Activated naive CD8-positive, alpha-beta T cell treated with anti-CD3 and anti-CD28 coated beads for 36 hours (primary cell): ENCODE data around the gene ROBO1. TPM values are rescaled to one million over a fixed set of nuclear protein-coding genes. Genes with fewer than 3 reads are reported as not detected.

ENCODE experiments used
- DNase-seq: peaks from one replicate; pipeline ENCODE4 v3.0.0; 2021
- H3K27ac Mint-ChIP-seq: one replicate; pipeline ENCODE4 v1.8.0; 2022; ENCODE audit warnings: mild to moderate bottlenecking, moderate library complexity, mixed read lengths
- H3K27me3 Mint-ChIP-seq: one replicate; pipeline ENCODE4 v1.8.0; 2022; ENCODE audit warnings: mild to moderate bottlenecking, mixed read lengths
- H3K36me3 Mint-ChIP-seq: one replicate; pipeline ENCODE4 v1.8.0; 2021; ENCODE audit warnings: mild to moderate bottlenecking, mixed read lengths
- H3K4me1 Mint-ChIP-seq: one replicate; pipeline ENCODE4 v1.8.0; 2021; ENCODE audit warnings: mixed read lengths
- H3K4me3 Mint-ChIP-seq: one replicate; pipeline ENCODE4 v1.8.0; 2022; ENCODE audit warnings: mild to moderate bottlenecking, moderate library complexity, mixed read lengths
- H3K9me3 Mint-ChIP-seq: one replicate; pipeline ENCODE4 v1.8.0; 2022; ENCODE audit warnings: mixed read lengths
- total RNA-seq, 2 experiments: library from RNA; stranded (reverse); gene quantifications; one replicate each; pipeline ENCODE4 v1.2.3, GENCODE V29; 2021

The ROBO1 gene
- total RNA-seq, 2 experiments from 2014 or later, result 13.8 to 16.5 TPM

DNA sequence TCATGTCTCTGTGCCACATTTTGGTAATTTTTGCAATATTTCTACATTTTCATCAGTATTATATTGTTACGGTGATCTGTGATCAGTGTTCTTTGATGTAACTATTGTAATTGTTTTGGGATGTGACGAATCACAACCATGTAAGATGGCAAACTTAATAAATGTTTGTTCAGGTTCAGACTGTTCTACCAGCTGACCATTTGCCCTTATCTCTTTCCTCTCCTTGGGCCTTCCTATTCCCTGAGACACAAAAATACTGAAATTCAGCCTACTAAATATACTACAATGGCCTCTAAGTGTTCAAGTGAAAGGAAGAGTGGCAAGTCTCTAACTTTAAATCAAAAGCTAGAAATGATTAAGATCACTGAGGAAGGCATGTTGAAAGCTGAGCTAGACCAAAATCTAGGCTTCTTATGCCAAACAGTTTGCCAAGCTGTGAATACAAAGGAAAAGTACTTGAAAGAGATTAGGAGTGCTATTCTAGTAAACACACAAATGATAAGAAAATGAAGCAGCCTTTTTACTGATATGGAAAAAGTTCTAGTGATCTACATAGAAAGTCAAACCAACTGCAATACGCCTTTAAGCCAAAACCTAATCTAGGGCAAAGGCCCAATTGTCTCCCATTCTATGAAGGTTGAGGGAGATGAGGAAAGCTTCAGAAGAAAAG lies 952.8 kb downstream of the ROBO1 start:
- Mint-ChIP-seq H3K9me3 (peaks cover 6% of the 10 kb centered on the region), H3K27me3 (no peaks in the 10 kb centered on the region), H3K36me3 (no peaks in the 10 kb centered on the region), H3K4me3 (no peak overlapping the region), H3K4me1 (no peaks in the 10 kb centered on the region), H3K27ac (no peak overlapping the region)
- DNase-seq, result no peak

DNA sequence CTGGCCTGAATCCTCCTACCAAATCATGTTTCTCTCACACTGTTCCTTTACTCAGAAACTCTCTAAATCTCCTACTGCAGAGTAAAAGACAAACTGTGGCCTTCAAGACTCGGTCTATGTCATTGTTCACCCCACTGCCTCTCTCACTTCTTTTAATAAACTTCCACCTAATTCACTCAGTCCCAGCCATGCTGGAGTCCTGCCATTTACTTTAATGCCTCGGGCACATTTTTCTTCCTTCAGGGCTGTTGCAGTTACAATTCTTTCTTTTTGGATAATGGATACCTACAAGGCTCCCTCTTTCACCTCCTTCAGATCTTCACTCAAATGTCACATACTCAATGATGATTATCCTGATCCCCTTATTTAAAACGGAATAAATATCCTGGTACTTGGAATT lies 955.6 kb downstream of the ROBO1 start:
- H3K4me1 Mint-ChIP-seq, result no peaks in the 10 kb centered on the region
- H3K9me3 Mint-ChIP-seq, result no peaks in the 10 kb centered on the region
- no peak overlapping the region for H3K27ac Mint-ChIP-seq

DNA sequence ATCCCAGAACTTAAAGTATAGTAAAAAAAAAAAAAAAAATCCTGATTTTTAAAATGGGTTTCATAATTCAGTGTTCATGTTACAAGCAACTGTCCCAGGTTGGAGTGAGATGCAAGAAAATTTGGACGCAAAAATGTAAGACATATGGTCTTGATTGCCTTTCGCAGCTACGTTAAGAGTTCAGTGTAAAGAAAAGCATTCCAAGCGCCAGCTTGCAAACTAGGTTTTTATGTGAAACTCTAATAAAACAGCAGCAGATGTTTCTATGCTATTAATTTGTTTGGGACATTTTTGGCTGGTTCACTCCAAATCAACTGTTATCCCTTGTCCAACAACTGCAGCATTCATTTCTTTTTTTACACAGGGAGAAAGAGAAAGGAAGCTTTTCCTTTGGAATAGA lies 957.8 kb downstream of the ROBO1 start:
- Mint-ChIP-seq H3K36me3 (peaks cover 4% of the 10 kb centered on the region), H3K4me3 (no peak overlapping the region), H3K9me3 (no peaks in the 10 kb centered on the region), H3K4me1 (no peaks in the 10 kb centered on the region), H3K27ac (no peak overlapping the region), H3K27me3 (no peaks in the 10 kb centered on the region)
- no peak for DNase-seq

More for the DNA sequence above, 955.6 kb downstream of the ROBO1 start:
- H3K27me3 Mint-ChIP-seq, result no peaks in the 10 kb centered on the region
- no peak for DNase-seq
- peaks cover 4% of the 10 kb centered on the region for H3K36me3 Mint-ChIP-seq
- H3K4me3 Mint-ChIP-seq, result no peak overlapping the region

DNA sequence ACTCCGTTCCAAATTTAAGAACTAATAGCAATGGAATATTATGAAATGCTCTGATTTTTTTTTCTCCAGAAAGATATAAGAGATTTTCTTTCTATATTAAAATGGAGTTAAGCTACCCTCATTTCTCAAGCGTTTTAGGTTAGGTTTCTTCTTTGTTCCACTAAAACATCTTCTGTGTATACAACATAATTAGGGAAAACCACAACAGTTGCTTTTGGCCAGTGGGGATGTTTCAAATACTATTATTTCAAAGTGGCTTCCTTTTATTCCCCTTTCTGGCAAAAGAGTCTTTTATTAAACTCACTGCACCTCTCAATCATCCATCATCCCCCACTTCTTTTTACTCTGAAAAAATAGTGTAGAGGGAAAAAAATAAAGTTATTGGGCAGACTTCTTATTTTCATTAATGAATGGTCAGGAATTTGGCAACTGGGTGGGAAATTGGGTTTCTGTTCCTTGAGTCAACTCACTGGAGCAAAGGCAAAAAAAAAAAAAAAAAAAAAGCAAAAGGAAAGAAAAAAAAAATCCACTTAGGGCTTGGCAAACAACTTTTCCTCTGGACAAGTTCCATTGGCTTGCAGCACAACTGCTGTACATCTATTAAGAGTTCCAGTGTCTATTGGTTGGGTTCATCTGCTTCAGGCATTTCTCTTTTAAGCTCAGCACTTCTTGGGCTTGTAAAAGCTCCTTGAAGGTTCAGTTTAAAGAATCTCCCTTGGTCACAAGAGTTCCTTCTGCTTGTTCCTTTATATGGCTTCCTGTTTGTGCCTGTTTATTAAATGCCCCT lies 963.4 kb downstream of the ROBO1 start:
- Mint-ChIP-seq H3K36me3 (peaks cover 4% of the 10 kb centered on the region), H3K27me3 (no peaks in the 10 kb centered on the region), H3K9me3 (peaks cover 2% of the 10 kb centered on the region), H3K27ac (no peak overlapping the region), H3K4me1 (peaks cover 7% of the 10 kb centered on the region), H3K4me3 (no peak overlapping the region)
- DNase-seq, result no peak

DNA sequence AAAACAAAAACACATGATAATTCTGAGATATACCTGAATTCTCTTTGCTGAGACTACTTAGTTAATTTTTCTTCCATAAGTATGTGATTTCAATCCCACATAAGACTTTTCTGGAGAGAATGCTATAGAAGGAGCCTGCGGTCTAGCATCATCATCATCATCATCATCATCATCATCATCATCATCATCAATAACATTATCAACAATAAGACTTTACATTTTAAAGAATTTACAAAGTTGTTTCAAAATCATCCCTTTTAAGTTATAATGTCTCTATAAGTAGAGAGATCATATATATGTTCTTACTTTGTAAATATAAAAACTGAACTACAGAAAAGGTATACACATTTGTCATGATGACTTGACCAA lies 965.3 kb downstream of the ROBO1 start:
- H3K36me3 Mint-ChIP-seq, result no peaks in the 10 kb centered on the region
- DNase-seq, result no peak
- H3K27ac Mint-ChIP-seq, result no peak overlapping the region
- no peaks in the 10 kb centered on the region for H3K27me3 Mint-ChIP-seq
- peaks cover 7% of the 10 kb centered on the region for H3K4me1 Mint-ChIP-seq
- peaks cover 2% of the 10 kb centered on the region for H3K9me3 Mint-ChIP-seq
- no peak overlapping the region for H3K4me3 Mint-ChIP-seq

DNA sequence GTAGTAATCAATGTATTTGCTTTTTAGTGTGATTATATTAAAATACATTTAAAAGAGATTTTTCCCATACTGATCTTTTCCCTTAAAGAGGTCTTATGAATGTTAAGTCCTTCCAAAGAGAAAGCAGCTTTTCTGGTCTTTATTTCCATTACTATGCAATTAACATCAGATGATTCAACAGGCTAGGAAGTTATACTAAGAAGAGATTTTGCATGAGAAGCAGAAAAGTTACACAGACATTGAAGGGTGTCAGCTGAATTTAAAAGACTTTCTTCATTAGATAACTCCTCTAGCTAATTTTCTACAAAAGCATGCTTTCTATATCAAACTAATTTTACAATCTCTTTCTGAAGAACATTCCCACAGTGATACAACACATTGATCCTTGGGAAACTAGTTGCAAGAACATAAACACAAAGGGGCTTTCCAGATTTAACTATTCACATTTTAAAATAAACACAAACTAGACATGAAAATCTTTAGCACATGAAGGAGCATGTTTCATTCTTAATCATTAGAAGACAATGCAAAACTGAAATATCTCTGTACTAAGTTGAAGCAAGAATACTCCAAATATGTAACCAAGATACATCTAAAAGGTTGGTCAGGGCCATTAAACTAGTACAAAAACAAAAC lies 965.8 kb downstream of the ROBO1 start:
- H3K4me3 Mint-ChIP-seq, result no peak overlapping the region
- H3K4me1 Mint-ChIP-seq, result peaks cover 10% of the 10 kb centered on the region
- H3K9me3 Mint-ChIP-seq, result peaks cover 2% of the 10 kb centered on the region
- no peak overlapping the region for H3K27ac Mint-ChIP-seq
- no peaks in the 10 kb centered on the region for H3K36me3 Mint-ChIP-seq
- H3K27me3 Mint-ChIP-seq, result no peaks in the 10 kb centered on the region
- DNase-seq, result no peak

DNA sequence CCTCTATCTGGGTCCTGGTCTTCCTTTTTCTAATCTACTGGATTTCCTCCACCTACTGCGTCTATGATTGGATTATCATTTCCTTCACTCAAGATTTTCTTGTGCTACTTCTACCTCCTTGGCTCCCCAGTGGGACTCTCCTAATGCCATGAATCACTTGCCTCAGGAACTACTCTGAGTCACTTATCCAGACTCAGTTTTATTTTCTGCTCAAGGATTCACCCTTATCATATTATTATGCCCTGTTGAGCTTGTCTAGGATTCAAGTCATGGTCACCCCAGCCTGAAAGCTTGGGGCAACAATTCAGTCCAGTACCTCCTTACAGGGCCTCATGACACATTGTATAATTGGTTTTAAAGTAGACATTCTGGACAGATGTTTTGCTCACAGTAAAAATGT lies 968.1 kb downstream of the ROBO1 start:
- H3K4me3 Mint-ChIP-seq, result no peak overlapping the region
- no peak for DNase-seq
- H3K27ac Mint-ChIP-seq, result no peak overlapping the region
- H3K36me3 Mint-ChIP-seq, result no peaks in the 10 kb centered on the region
- H3K27me3 Mint-ChIP-seq, result no peaks in the 10 kb centered on the region
- peaks cover 8% of the 10 kb centered on the region for H3K9me3 Mint-ChIP-seq
- peaks cover 13% of the 10 kb centered on the region for H3K4me1 Mint-ChIP-seq

DNA sequence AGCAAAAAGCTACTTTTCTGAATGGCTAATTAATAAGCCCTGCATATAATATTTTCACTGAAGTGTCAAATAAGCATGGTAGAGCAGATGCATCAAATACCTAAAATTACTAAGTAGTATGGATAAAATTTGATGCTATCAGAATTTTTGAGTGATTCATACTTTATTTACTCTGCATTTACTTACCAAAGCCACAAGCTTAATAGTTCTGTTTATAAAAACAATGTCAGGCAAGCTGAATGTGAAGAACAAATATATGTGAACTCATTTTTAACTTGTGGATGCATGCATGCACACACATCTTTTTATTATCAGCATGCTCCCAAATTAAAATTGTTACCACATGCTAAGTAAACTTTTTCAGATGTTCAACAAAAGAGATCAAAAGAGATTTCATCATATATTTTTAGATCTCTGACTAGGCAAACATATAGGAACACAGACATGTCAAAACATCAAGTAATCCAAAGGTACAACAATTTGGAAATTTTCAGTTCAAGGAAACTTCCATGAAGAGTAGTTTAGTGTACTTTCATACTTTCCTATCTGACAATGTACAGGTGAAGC lies 969.4 kb downstream of the ROBO1 start:
- H3K27me3 Mint-ChIP-seq, result no peaks in the 10 kb centered on the region
- DNase-seq, result no peak
- H3K4me1 Mint-ChIP-seq, result peaks cover 10% of the 10 kb centered on the region
- no peak overlapping the region for H3K4me3 Mint-ChIP-seq
- no peaks in the 10 kb centered on the region for H3K36me3 Mint-ChIP-seq
- H3K9me3 Mint-ChIP-seq, result peaks cover 8% of the 10 kb centered on the region
- no peak overlapping the region for H3K27ac Mint-ChIP-seq

DNA sequence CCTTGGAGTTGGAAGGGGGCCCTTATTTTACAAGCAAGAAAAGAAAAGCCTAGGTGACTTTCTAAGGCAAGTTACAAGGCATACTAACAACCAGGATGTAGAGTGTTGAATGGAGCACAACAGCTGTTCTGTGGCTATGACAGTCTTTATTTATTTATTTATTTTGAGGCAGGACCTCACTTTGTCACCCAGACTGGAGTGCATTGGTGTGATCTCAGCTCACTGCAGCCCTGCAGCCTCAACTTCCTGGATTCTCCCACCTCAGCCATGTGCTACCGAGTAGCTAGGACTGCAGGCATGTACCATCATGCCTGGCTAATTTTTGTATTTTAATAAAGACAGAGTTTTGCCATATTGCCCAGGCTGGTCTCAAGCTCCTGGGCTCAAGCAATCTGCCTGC lies 973.4 kb downstream of the ROBO1 start:
- no peak overlapping the region for H3K4me3 Mint-ChIP-seq
- H3K27me3 Mint-ChIP-seq, result no peaks in the 10 kb centered on the region
- peaks cover 6% of the 10 kb centered on the region for H3K4me1 Mint-ChIP-seq
- DNase-seq, result no peak
- H3K36me3 Mint-ChIP-seq, result no peaks in the 10 kb centered on the region
- no peak overlapping the region for H3K27ac Mint-ChIP-seq
- H3K9me3 Mint-ChIP-seq, result peaks cover 5% of the 10 kb centered on the region

DNA sequence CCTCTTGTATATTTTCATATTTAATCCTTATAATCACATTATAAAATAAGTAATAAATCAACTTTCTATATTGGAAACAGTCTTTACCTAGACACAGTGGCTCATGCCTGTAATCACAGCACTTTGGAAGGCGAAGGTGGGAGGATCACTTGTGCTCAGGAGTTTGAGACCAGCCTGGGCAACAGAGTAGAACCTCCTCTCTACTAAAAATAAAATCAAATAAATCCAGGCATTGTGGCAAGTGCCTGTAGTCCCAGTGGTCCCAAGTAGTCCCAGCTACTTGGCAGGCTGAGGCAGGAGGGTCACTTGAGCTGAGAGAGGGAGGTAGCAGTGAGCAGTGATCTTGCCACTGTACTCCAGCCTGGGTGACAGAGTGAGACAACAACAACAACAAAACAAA lies 975.1 kb downstream of the ROBO1 start:
- DNase-seq, result no peak
- no peaks in the 10 kb centered on the region for H3K36me3 Mint-ChIP-seq
- H3K9me3 Mint-ChIP-seq, result peaks cover 5% of the 10 kb centered on the region
- peaks cover 6% of the 10 kb centered on the region for H3K4me1 Mint-ChIP-seq
- H3K27me3 Mint-ChIP-seq, result no peaks in the 10 kb centered on the region
- H3K27ac Mint-ChIP-seq, result no peak overlapping the region
- no peak overlapping the region for H3K4me3 Mint-ChIP-seq

DNA sequence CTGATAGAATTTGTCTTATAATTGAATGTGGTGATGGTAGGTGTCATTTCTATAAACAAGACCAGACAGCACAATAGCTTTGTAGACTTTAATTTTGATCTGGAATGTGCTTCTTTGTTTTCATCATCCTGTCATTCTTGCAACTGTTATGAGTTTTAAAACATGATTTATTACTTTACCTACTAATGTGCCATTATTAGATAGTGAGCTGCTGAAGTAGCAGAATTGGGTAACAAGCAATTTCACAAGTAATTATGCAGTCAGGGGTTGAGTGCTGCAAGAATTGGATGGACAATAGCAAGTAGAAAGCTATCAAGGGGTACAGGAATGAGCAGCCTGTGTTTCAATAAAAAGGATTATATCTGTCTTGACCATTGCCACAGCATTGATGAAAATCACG lies 975.6 kb downstream of the ROBO1 start:
- H3K27me3 Mint-ChIP-seq, result no peaks in the 10 kb centered on the region
- no peak for DNase-seq
- peaks cover 5% of the 10 kb centered on the region for H3K9me3 Mint-ChIP-seq
- H3K27ac Mint-ChIP-seq, result no peak overlapping the region
- no peak overlapping the region for H3K4me3 Mint-ChIP-seq
- peaks cover 4% of the 10 kb centered on the region for H3K4me1 Mint-ChIP-seq
- H3K36me3 Mint-ChIP-seq, result no peaks in the 10 kb centered on the region

DNA sequence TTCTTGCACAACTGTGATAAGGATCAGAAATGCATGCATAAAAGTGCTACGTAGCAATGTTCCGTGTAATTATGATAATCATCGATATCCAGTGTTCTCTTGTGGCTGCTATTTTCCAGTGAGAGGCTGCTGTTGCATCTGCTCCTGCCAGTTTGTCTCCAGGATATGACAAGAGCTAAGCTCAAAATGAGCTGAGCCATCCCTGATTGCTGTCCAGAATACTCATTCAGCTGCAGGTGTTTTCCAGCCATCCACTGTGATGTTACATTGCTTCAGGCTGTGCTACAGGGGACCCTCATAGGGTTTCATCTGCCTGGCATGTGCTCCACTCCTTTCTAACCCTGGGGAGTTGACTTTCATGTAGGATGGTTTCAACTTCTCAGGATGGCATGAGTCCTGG lies 976.0 kb downstream of the ROBO1 start:
- H3K27ac Mint-ChIP-seq, result no peak overlapping the region
- H3K36me3 Mint-ChIP-seq, result no peaks in the 10 kb centered on the region
- H3K27me3 Mint-ChIP-seq, result no peaks in the 10 kb centered on the region
- H3K9me3 Mint-ChIP-seq, result peaks cover 3% of the 10 kb centered on the region
- H3K4me3 Mint-ChIP-seq, result no peak overlapping the region
- no peak for DNase-seq
- peaks cover 2% of the 10 kb centered on the region for H3K4me1 Mint-ChIP-seq

DNA sequence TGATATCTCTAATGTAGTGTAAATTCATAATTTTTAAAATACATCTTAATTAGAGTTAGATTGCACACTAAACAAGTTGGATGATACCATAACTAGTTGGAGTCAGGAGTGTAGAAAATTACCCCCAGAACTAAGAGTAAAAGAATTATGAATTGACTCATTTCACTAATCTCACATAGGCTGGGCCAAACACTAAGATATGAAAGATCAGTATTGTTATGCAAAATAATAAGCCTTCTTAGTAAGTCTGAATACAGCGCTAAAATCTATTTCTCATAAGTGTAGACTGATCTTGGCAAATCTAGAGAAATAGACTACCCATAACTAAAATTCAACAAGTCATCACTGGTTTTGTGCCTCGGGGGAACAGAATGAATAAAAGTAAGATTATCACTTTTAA lies 979.0 kb downstream of the ROBO1 start:
- Mint-ChIP-seq H3K27me3 (no peaks in the 10 kb centered on the region), H3K36me3 (no peaks in the 10 kb centered on the region), H3K4me1 (no peaks in the 10 kb centered on the region), H3K9me3 (peaks cover 4% of the 10 kb centered on the region), H3K4me3 (no peak overlapping the region), H3K27ac (no peak overlapping the region)
- DNase-seq, result no peak

DNA sequence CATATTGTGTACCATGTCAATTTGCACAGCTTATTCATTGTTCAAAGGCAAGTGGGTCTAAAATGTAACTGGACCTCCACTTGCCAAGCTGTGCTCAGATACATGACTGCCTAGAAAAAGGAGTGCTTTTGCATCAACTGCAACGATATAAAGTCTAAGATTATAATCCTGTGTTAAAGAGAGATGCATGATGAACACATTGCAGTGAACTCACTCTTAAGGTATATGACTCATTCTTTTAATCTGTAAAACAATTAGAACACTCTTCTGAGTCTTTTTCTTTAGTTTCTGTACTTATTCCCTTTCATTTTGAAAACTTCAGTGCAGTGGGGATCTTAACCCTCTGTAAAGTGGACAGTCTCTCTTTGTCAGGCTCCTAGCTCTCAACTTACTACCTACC lies 982.8 kb downstream of the ROBO1 start:
- H3K4me1 Mint-ChIP-seq, result no peaks in the 10 kb centered on the region
- no peak overlapping the region for H3K4me3 Mint-ChIP-seq
- DNase-seq, result no peak
- H3K36me3 Mint-ChIP-seq, result no peaks in the 10 kb centered on the region
- no peaks in the 10 kb centered on the region for H3K27me3 Mint-ChIP-seq
- H3K27ac Mint-ChIP-seq, result no peak overlapping the region
- peaks cover 6% of the 10 kb centered on the region for H3K9me3 Mint-ChIP-seq

DNA sequence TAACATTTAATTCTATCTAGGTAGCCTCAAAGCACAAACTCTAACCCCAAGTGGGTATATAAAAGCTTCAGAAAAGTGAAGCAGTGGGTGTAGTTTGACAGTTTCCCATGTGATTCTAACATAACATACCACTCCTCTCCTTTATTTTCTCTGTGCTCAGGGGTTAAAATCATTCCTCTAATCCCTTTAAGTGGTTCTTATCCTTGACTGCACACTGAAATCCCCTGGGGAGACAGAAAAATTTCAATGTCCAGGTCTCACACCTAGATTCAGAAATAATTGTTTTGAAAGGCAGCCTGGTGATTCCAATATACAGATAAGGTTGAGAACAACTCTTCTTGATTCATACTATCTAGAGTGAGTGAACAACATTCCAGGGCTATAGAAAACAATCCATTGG lies 986.4 kb downstream of the ROBO1 start:
- H3K27me3 Mint-ChIP-seq, result no peaks in the 10 kb centered on the region
- H3K4me1 Mint-ChIP-seq, result no peaks in the 10 kb centered on the region
- H3K4me3 Mint-ChIP-seq, result no peak overlapping the region
- H3K9me3 Mint-ChIP-seq, result peaks cover 6% of the 10 kb centered on the region
- H3K36me3 Mint-ChIP-seq, result no peaks in the 10 kb centered on the region
- no peak overlapping the region for H3K27ac Mint-ChIP-seq
- DNase-seq, result no peak
